ENCODE measurements around the gene MAML2.

DNA sequence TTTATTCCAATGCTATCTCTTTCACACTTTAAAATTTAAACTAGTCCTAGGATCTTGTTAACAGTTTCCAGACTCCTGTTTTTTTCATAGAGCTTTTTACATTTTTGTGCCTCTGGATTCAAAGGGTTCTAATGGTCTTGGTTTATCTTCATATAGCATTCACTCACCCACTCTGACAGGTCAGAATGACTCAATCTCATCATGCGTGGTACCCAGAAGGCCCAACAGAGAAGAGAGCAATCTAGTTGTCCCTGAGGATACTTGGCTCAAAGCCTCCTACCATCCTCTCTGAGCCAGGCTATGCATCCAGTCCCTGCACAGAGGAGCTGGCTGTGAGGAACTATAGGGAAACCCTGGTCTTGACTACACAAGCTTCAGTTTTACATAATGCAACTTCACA is 27.5 kb downstream of the MAML2 start:
- TF ChIP-seq, protein P1, sequence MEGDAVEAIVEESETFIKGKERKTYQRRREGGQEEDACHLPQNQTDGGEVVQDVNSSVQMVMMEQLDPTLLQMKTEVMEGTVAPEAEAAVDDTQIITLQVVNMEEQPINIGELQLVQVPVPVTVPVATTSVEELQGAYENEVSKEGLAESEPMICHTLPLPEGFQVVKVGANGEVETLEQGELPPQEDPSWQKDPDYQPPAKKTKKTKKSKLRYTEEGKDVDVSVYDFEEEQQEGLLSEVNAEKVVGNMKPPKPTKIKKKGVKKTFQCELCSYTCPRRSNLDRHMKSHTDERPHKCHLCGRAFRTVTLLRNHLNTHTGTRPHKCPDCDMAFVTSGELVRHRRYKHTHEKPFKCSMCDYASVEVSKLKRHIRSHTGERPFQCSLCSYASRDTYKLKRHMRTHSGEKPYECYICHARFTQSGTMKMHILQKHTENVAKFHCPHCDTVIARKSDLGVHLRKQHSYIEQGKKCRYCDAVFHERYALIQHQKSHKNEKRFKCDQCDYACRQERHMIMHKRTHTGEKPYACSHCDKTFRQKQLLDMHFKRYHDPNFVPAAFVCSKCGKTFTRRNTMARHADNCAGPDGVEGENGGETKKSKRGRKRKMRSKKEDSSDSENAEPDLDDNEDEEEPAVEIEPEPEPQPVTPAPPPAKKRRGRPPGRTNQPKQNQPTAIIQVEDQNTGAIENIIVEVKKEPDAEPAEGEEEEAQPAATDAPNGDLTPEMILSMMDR (IDR thresholded peaks at IDR 0.05; ENCODE audit: low read length): no peak
- TF ChIP-seq EZH2 (optimal IDR thresholded peaks at IDR 0.05; ENCODE audit: low read depth, low read length): no peak

Measured in MM.1S (cell line).